Choroid plexus epithelial cell (primary cell): ENCODE results near the gene PLXNA3.
A peak's percentile ranks its signal among the peaks of the same experiment; 100 is the strongest.

ENCODE experiments used
- DNase-seq: peaks from one replicate; pipeline ENCODE4 v3.0.0-alpha.2; 2010; ENCODE audit warnings: low read depth
- H3K4me3 ChIP-seq: 2 replicates; pipeline ENCODE4 v1.5.1; 2011; ENCODE audit warnings: low read depth, mild to moderate bottlenecking, control low read depth, low read length, moderate library complexity
- CTCF ChIP-seq: conservative IDR thresholded peaks from 2 replicates; pipeline ENCODE4 v1.5.1; 2011; ENCODE audit warnings: low read depth, mild to moderate bottlenecking, control low read depth, inconsistent platforms, low read length, moderate library complexity

PLXNA3 gene

GRCh38 chrX:154458116-154458953 lies at the start of gene PLXNA3:
Gene PLXNA3 (plus strand): TSS chrX:154458281. CDS start chrX:154460184, 1,903 bp downstream.
- TF ChIP-seq CTCF: no peak
- peak; percentile 37 for DNase-seq
- peak within 1 kb of the TSS; percentile 70 for H3K4me3 ChIP-seq

GRCh38 chrX:154408659-154409221 lies 49.3 kb upstream of the PLXNA3 start:
- peak overlapping the region; percentile 56 for H3K4me3 ChIP-seq
- TF ChIP-seq CTCF: no peak

DNA sequence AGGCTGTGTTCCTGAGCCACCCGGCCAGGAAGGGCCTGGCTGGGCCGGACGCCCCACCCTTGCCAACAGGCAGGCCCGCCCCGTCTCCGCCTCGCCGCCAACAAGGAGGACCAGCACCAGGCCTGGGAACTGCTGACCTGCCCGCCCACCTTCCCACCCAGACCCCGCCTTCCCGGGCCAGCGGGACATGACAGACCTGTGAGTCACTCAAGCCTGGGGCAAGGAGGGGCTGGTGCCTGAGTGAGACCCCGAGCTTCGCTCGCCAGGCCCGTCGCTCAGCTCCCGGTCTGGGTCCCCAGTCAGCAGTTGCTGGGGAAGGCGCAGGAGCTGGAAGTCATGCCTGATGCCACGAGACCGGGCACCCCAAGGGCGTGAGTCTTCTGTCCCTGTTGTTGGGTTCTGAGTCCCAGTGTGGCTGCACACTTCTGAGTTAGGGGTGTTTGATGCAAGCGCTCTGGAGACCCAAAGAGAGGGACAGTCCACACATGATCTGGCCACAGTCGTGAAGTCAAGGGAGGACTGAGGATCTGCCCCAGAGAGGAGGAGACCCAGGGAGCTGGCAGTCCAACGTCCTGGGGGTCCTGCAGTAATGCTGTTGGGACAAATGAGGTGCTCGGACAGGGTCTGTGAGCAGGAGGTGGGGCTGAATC lies 48.7 kb upstream of the PLXNA3 start, which contains the start of gene DNASE1L1:
Gene DNASE1L1, minus strand, starts transcription at position 33 of the 650 bp plus-strand sequence. CDS start 3,686 bp downstream, outside the sequence.
- H3K4me3 ChIP-seq: peak within 1 kb of the TSS; percentile 56
- DNase-seq: peak; percentile 82

More at GRCh38 chrX:154408659-154409221, 49.3 kb upstream of the PLXNA3 start:
- DNase-seq: no peak

GRCh38 chrX:154411981-154412340 lies 46.1 kb upstream of the PLXNA3 start:
- no peak for TF ChIP-seq CTCF
- peak; percentile 65 for DNase-seq
- peak overlapping the region; percentile 69 for H3K4me3 ChIP-seq

More for the DNA sequence above, 48.7 kb upstream of the PLXNA3 start, which contains the start of gene DNASE1L1:
- no peak for TF ChIP-seq CTCF

- peak overlapping the region; percentile 69 for H3K4me3 ChIP-seq
- TF ChIP-seq CTCF: no peak
- DNase-seq: no peak
Observed at GRCh38 chrX:154412468-154412867, 45.6 kb upstream of the PLXNA3 start.

- TF ChIP-seq CTCF: no peak
- no peak for DNase-seq
- no peak overlapping the region for H3K4me3 ChIP-seq
Observed at GRCh38 chrX:154413142-154413541, 44.9 kb upstream of the PLXNA3 start.
